ES-I3 (cell line): ENCODE data around the gene SLC35B2.

Experiments used
- H3K36me3 ChIP-seq: 2 replicates; pipeline ENCODE4 v1.6.1; 2013; ENCODE audit warnings: mild to moderate bottlenecking, low read length, control low read depth, moderate library complexity; ENCODE audit not compliant: insufficient read depth
- H3K4me1 ChIP-seq: 2 replicates; pipeline ENCODE4 v1.6.1; 2013; ENCODE audit warnings: mild to moderate bottlenecking, control low read depth, low read length; ENCODE audit not compliant: insufficient read depth
- H3K9ac ChIP-seq: 2 replicates; pipeline ENCODE4 v1.6.1; 2013; ENCODE audit warnings: low read depth, mild to moderate bottlenecking, low read length, moderate library complexity
- H3K9me3 ChIP-seq: 2 replicates; pipeline ENCODE4 v1.6.1; 2013; ENCODE audit warnings: mild to moderate bottlenecking, low read length, moderate library complexity; ENCODE audit not compliant: control insufficient read depth, insufficient read depth

SLC35B2 gene

GRCh38 chr6:44224029-44224964, 33.0 kb downstream of the SLC35B2 start:
- Histone ChIP-seq H3K9ac (peak overlapping the region; percentile 55; the same call in 1 of the 2 replicates), H3K4me1 (peaks cover 46% of the 10 kb centered on the region; the same call in 1 of the 2 replicates), H3K9me3 (no peaks in the 10 kb centered on the region)

GRCh38 chr6:44223319-44224028, 33.9 kb downstream of the SLC35B2 start, which contains the start of gene SLC29A1:
TSS of gene SLC29A1 (plus strand) at chr6:44223595. CDS start at chr6:44227314, 3,719 bp downstream.
- Histone ChIP-seq H3K36me3 (no peaks in the 10 kb centered on the region), H3K9me3 (no peaks in the 10 kb centered on the region), H3K4me1 (peaks cover 47% of the 10 kb centered on the region; the same call in 1 of the 2 replicates), H3K9ac (peak within 1 kb of the TSS; percentile 55; the same call in 1 of the 2 replicates)

More at GRCh38 chr6:44224029-44224964, 33.0 kb downstream of the SLC35B2 start:
- H3K36me3 ChIP-seq = no peaks in the 10 kb centered on the region; the same call in 1 of the 2 replicates

GRCh38 chr6:44222486-44223318, 34.6 kb downstream of the SLC35B2 start:
- H3K36me3 ChIP-seq = no peaks in the 10 kb centered on the region
- peaks cover 54% of the 10 kb centered on the region for H3K4me1 ChIP-seq
- peak overlapping the region; percentile 49; the same call in 1 of the 2 replicates for H3K9ac ChIP-seq
- no peaks in the 10 kb centered on the region for H3K9me3 ChIP-seq

GRCh38 chr6:44221961-44222335, 35.4 kb downstream of the SLC35B2 start:
- H3K36me3 ChIP-seq = no peaks in the 10 kb centered on the region
- H3K4me1 ChIP-seq = peaks cover 57% of the 10 kb centered on the region
- H3K9me3 ChIP-seq = no peaks in the 10 kb centered on the region
- no peak overlapping the region for H3K9ac ChIP-seq

GRCh38 chr6:44221291-44221960, 35.9 kb downstream of the SLC35B2 start:
- Histone ChIP-seq H3K4me1 (peaks cover 57% of the 10 kb centered on the region), H3K36me3 (no peaks in the 10 kb centered on the region), H3K9ac (no peak overlapping the region), H3K9me3 (no peaks in the 10 kb centered on the region)

GRCh38 chr6:44220913-44221290, 36.4 kb downstream of the SLC35B2 start:
- peaks cover 51% of the 10 kb centered on the region for H3K4me1 ChIP-seq

GRCh38 chr6:44219815-44220784, 37.2 kb downstream of the SLC35B2 start:
- H3K4me1 ChIP-seq = peaks cover 46% of the 10 kb centered on the region
- no peak overlapping the region for H3K9ac ChIP-seq
- H3K9me3 ChIP-seq = no peaks in the 10 kb centered on the region
- H3K36me3 ChIP-seq = no peaks in the 10 kb centered on the region

More at GRCh38 chr6:44220913-44221290, 36.4 kb downstream of the SLC35B2 start:
- Histone ChIP-seq H3K36me3 (no peaks in the 10 kb centered on the region), H3K9ac (no peak overlapping the region), H3K9me3 (no peaks in the 10 kb centered on the region)

GRCh38 chr6:44219053-44219814, 38.1 kb downstream of the SLC35B2 start:
- Histone ChIP-seq H3K4me1 (peaks cover 39% of the 10 kb centered on the region), H3K9me3 (no peaks in the 10 kb centered on the region), H3K36me3 (no peaks in the 10 kb centered on the region), H3K9ac (peak overlapping the region; percentile 75)

GRCh38 chr6:44217332-44218143, 39.8 kb downstream of the SLC35B2 start:
- no peaks in the 10 kb centered on the region for H3K9me3 ChIP-seq
- no peaks in the 10 kb centered on the region for H3K36me3 ChIP-seq
- peak overlapping the region; percentile 21; the same call in 1 of the 2 replicates for H3K9ac ChIP-seq
- H3K4me1 ChIP-seq = peaks cover 36% of the 10 kb centered on the region

- Histone ChIP-seq H3K36me3 (no peaks in the 10 kb centered on the region), H3K9me3 (no peaks in the 10 kb centered on the region), H3K4me1 (peaks cover 30% of the 10 kb centered on the region), H3K9ac (peak within 1 kb of the TSS; percentile 21; the same call in 1 of the 2 replicates)
These were observed 40.5 kb downstream of the SLC35B2 start, which contains the start of gene MYMX for GRCh38 chr6:44216677-44217331. TSS of gene MYMX (plus strand) at chr6:44216926. CDS start at chr6:44217472, 546 bp downstream.

GRCh38 chr6:44214307-44214706, 43.0 kb downstream of the SLC35B2 start:
- Histone ChIP-seq H3K36me3 (no peaks in the 10 kb centered on the region), H3K9me3 (no peaks in the 10 kb centered on the region), H3K9ac (no peak overlapping the region), H3K4me1 (peaks cover 19% of the 10 kb centered on the region)
